ENCODE results near the gene CHFR. TPM values are rescaled to one million over a fixed set of nuclear protein-coding genes. Genes with fewer than 3 reads are reported as not detected.

The CHFR gene
- total and polyA plus RNA-seq, 2 donors (not counting 3 experiments of a cell fraction or from before 2014, with no cell fraction given), result 45.4 to 66.5 TPM

- H4K20me1 ChIP-seq (replicated peaks; ENCODE audit: control insufficient read depth, extremely low read depth, insufficient read depth, low read length), result no peaks in the 10 kb centered on the region
- H2AFZ ChIP-seq (ENCODE audit: low read depth, low read length), result no peak overlapping the region
- BruUV-seq (replicated peaks), result no TSS peak
- ChIA-PET POLR2A (no interaction called here), CTCF (no interaction called here)
- no peak overlapping the region for H3K4me3 ChIP-seq (replicated peaks in 1 of 3; ENCODE audit: insufficient read depth in 1 of 3, low read depth in 1 of 3, low read length in 3 of 3)
- H3K27me3 ChIP-seq (ENCODE audit: control insufficient read depth in 2 of 2, insufficient read depth in 2 of 2, low read length in 2 of 2), result no peaks in the 10 kb centered on the region
- no peak for FAIRE-seq
- peaks cover 12 to 70% of the 10 kb centered on the region in 2 experiments for H3K36me3 ChIP-seq (ENCODE audit: control insufficient read depth in 2 of 2, extremely low read depth in 1 of 2, insufficient read depth in 2 of 2, low read length in 2 of 2)
- H3K9me1 ChIP-seq (replicated peaks; ENCODE audit: control insufficient read depth, extremely low read depth, insufficient read depth, low read length), result no peaks in the 10 kb centered on the region
- H3K27ac ChIP-seq (ENCODE audit: insufficient read depth, low read depth, low read length), result no peak overlapping the region
- no peaks in the 10 kb centered on the region for H3K4me1 ChIP-seq (ENCODE audit: control insufficient read depth, extremely low read depth, insufficient read depth, low read length)
- H3K79me2 ChIP-seq (ENCODE audit: control insufficient read depth, insufficient read depth, low read length), result peaks cover 4% of the 10 kb centered on the region
- intact Hi-C loops (cut with micrococcal nuclease) (no loop called here), dilution Hi-C loops (cut with MboI; ENCODE audit: extremely low pct_ligation_motif_present, low sequenced_read_pairs) (no loop called here)
- H3K4me2 ChIP-seq (ENCODE audit: insufficient read depth, low read length), result no peak overlapping the region
- H3K9ac ChIP-seq (replicated peaks; ENCODE audit: extremely low read depth, insufficient read depth, low read length), result no peak overlapping the region
- H3K9me3 ChIP-seq (replicated peaks; ENCODE audit: control insufficient read depth, insufficient read depth, low read length), result no peaks in the 10 kb centered on the region
- TF ChIP-seq MAX (IDR thresholded peaks at IDR 0.05; ENCODE audit: insufficient read depth, insufficient read length) (peak; percentile 55), FOS (IDR thresholded peaks at IDR 0.05; ENCODE audit: borderline replicate concordance, insufficient read depth, low read length) (no peak)
- DNase-seq (ENCODE audit: low read depth, low spot score), result no peak
Measured at GRCh38 chr12:132784580-132784979, 102.8 kb downstream of the CHFR start.

GRCh38 chr12:132783917-132784531 lies 103.4 kb downstream of the CHFR start:
- Histone ChIP-seq H3K4me1 (ENCODE audit: control insufficient read depth, extremely low read depth, insufficient read depth, low read length) (no peaks in the 10 kb centered on the region), H3K4me2 (ENCODE audit: insufficient read depth, low read length) (no peak overlapping the region), H3K9me3 (replicated peaks; ENCODE audit: control insufficient read depth, insufficient read depth, low read length) (no peaks in the 10 kb centered on the region), H3K4me3 (replicated peaks in 1 of 3; ENCODE audit: insufficient read depth in 1 of 3, low read depth in 1 of 3, low read length in 3 of 3) (no peak overlapping the region), H3K27me3 (ENCODE audit: control insufficient read depth in 2 of 2, insufficient read depth in 2 of 2, low read length in 2 of 2) (no peaks in the 10 kb centered on the region), H3K36me3 (ENCODE audit: control insufficient read depth in 2 of 2, extremely low read depth in 1 of 2, insufficient read depth in 2 of 2, low read length in 2 of 2) (peaks cover 17 to 66% of the 10 kb centered on the region in 2 experiments), H4K20me1 (replicated peaks; ENCODE audit: control insufficient read depth, extremely low read depth, insufficient read depth, low read length) (no peaks in the 10 kb centered on the region), H2AFZ (ENCODE audit: low read depth, low read length) (no peak overlapping the region), H3K9me1 (replicated peaks; ENCODE audit: control insufficient read depth, extremely low read depth, insufficient read depth, low read length) (no peaks in the 10 kb centered on the region), H3K9ac (replicated peaks; ENCODE audit: extremely low read depth, insufficient read depth, low read length) (no peak overlapping the region), H3K27ac (ENCODE audit: insufficient read depth, low read depth, low read length) (no peak overlapping the region), H3K79me2 (ENCODE audit: control insufficient read depth, insufficient read depth, low read length) (peaks cover 4% of the 10 kb centered on the region)
- ChIA-PET CTCF (interaction anchor here (0.8 kb wide), 1 partner anchor 18 kb away, joined by 3 read pairs; no protein-coding TSS in a partner anchor), POLR2A (no interaction called here)
- dilution Hi-C loops (cut with MboI; ENCODE audit: extremely low pct_ligation_motif_present, low sequenced_read_pairs), result no loop called here
- DNase-seq (ENCODE audit: low read depth, low spot score), result no peak
- intact Hi-C loops (cut with micrococcal nuclease), result no loop called here
- FAIRE-seq, result no peak
- TF ChIP-seq MAX (IDR thresholded peaks at IDR 0.05; ENCODE audit: insufficient read depth, insufficient read length), result no peak
- TF ChIP-seq POLR2A (IDR thresholded peaks at IDR 0.05; ENCODE audit: low read depth, low read length), result no peak
- BruUV-seq (replicated peaks), result no TSS peak

Other genes with a start within 250 kb of the CHFR start
- gene POLE, start 200.3 kb downstream of the CHFR start, total RNA-seq, result 73.7 and 82.7 TPM in 2 replicates
- 22.9 and 27.5 TPM in 2 replicates for gene POLE, start 200.3 kb downstream of the CHFR start, polyA plus RNA-seq
- gene PXMP2, start 200.0 kb downstream of the CHFR start, total RNA-seq, result 21.1 and 24.0 TPM in 2 replicates
- 31.5 and 32.8 TPM in 2 replicates for gene PXMP2, start 200.0 kb downstream of the CHFR start, polyA plus RNA-seq
- gene PGAM5, start 176.8 kb downstream of the CHFR start, total RNA-seq, result 45.7 and 52.8 TPM in 2 replicates
- 23.1 and 34.1 TPM in 2 replicates for gene PGAM5, start 176.8 kb downstream of the CHFR start, polyA plus RNA-seq
- gene ANKLE2, start 125.8 kb downstream of the CHFR start, total RNA-seq, result 96.2 and 112 TPM in 2 replicates
- gene ANKLE2, start 125.8 kb downstream of the CHFR start, polyA plus RNA-seq, result 72.9 and 75.8 TPM in 2 replicates
- gene GOLGA3, start 58.7 kb downstream of the CHFR start, total RNA-seq, result 83.4 and 86.0 TPM in 2 replicates
- 15.9 and 18.4 TPM in 2 replicates for gene GOLGA3, start 58.7 kb downstream of the CHFR start, polyA plus RNA-seq
- 11.0 and 11.3 TPM in 2 replicates for gene ZNF605, start 68.7 kb upstream of the CHFR start, total RNA-seq
- 2.4 TPM in 2 replicates for gene ZNF605, start 68.7 kb upstream of the CHFR start, polyA plus RNA-seq
- gene ZNF26, start 98.8 kb upstream of the CHFR start, total RNA-seq, result 9.7 and 11.1 TPM in 2 replicates
- gene ZNF26, start 98.8 kb upstream of the CHFR start, polyA plus RNA-seq, result 5.9 and 7.1 TPM in 2 replicates
- 26.0 TPM in 2 replicates for gene ZNF84, start 149.9 kb upstream of the CHFR start, total RNA-seq
- 8.8 and 9.0 TPM in 2 replicates for gene ZNF84, start 149.9 kb upstream of the CHFR start, polyA plus RNA-seq
- 10.5 and 11.9 TPM in 2 replicates for gene ZNF140, start 193.3 kb upstream of the CHFR start, total RNA-seq
- 7.6 and 8.9 TPM in 2 replicates for gene ZNF140, start 193.3 kb upstream of the CHFR start, polyA plus RNA-seq
- gene ZNF891, start 242.7 kb upstream of the CHFR start, total RNA-seq, result 1.2 and 1.5 TPM in 2 replicates
- 0.29 and 0.32 TPM in 2 replicates for gene ZNF891, start 242.7 kb upstream of the CHFR start, polyA plus RNA-seq
- 4.4 and 5.8 TPM in 2 replicates for gene ZNF10, start 243.0 kb upstream of the CHFR start, total RNA-seq
- 1.6 and 3.7 TPM in 2 replicates for gene ZNF10, start 243.0 kb upstream of the CHFR start, polyA plus RNA-seq